ENCODE data around the gene PTPRF.

Gene PTPRF

DNA sequence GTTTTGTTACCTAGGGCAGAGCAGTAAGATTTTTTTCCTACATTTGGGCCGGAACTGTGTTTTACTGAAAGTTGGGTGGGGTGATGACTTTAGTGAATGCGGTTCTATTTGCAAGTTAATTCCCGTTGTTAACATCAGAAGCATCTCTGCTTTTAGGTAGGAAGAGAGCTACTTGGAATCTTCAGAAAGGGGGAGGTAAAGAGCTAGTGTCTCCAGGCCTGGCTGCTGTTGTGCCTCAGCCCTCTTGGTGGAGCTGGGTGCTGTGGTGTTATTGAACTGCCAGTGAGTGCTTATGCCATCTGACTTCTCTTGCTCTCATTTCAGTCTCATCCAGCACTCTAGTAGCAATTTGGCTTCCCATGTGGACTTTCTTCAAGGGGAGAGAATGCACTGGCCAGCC, 122.7 kb downstream of the PTPRF start:
- Histone ChIP-seq H3K4me1 (ENCODE audit: control insufficient read depth in 1 of 2, insufficient read depth in 1 of 2, low read depth in 1 of 2, low read length in 1 of 2) (peaks cover 22 to 29% of the 10 kb centered on the region in 2 experiments), H3K27me3 (no peaks in the 10 kb centered on the region), H3K9me3 (no peaks in the 10 kb centered on the region), H3K27ac (no peak overlapping the region), H3K4me3 (ENCODE audit: low read depth in 1 of 2, low read length in 1 of 2) (no peak overlapping the region), H3K36me3 (peaks cover 53% of the 10 kb centered on the region)
- no peak for TF ChIP-seq CTCF (IDR thresholded peaks at IDR 0.05)

DNA sequence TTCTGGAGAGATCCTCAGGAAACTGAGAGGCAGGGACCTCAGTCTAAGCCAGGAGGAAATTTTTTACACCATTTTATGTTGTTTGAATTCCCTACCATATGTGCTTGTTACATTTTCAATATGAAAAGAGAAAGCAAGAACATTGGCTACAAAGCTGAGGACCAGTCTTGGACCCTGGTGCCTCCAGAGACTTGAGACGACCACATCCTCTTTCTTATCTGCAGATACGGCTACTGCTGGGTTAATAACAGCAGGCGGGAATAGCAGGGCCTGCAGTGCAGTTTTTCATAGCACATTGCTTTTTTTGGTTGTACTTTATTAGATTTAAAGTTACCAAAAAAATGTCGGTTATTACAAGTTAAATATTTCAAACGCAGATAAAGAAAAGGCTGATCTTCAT, 123.2 kb downstream of the PTPRF start:
- Histone ChIP-seq H3K27me3 (no peaks in the 10 kb centered on the region), H3K9me3 (no peaks in the 10 kb centered on the region), H3K27ac (no peak overlapping the region), H3K4me1 (ENCODE audit: control insufficient read depth in 1 of 2, insufficient read depth in 1 of 2, low read depth in 1 of 2, low read length in 1 of 2) (peaks cover 17 to 24% of the 10 kb centered on the region in 2 experiments), H3K36me3 (peaks cover 59% of the 10 kb centered on the region), H3K4me3 (ENCODE audit: low read depth in 1 of 2, low read length in 1 of 2) (no peak overlapping the region)
- no peak for TF ChIP-seq CTCF (IDR thresholded peaks at IDR 0.05)

DNA sequence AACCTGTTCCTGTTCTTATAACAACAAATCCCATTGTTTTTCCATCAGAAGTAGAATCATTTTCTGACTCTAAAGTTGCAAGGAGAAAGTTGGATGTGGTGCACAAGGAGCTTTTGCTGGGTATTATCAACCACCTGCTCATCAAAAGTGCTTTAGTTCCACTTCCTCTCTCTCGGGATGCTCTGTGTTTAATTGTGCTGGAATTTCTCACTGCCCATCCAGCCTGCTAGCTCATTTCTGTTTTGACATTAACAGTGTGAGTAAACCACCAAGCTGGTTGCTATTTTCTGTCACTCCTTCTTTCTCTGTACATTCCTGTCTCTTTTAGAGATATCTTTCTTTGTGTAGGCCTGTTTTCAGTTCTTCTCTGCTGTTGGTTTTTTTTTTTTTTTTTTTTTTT, 125.3 kb downstream of the PTPRF start:
- peaks cover 11 to 13% of the 10 kb centered on the region in 2 experiments for H3K4me1 ChIP-seq (ENCODE audit: control insufficient read depth in 1 of 2, insufficient read depth in 1 of 2, low read depth in 1 of 2, low read length in 1 of 2)
- no peak overlapping the region for H3K27ac ChIP-seq
- H3K9me3 ChIP-seq = no peaks in the 10 kb centered on the region
- peaks cover 79% of the 10 kb centered on the region for H3K36me3 ChIP-seq
- no peak overlapping the region for H3K4me3 ChIP-seq (ENCODE audit: low read depth in 1 of 2, low read length in 1 of 2)
- no peak for TF ChIP-seq CTCF (IDR thresholded peaks at IDR 0.05)
- no peaks in the 10 kb centered on the region for H3K27me3 ChIP-seq

- peaks cover 99% of the 10 kb centered on the region for H3K36me3 ChIP-seq
Observed at GRCh38 chr1:43659212-43660166, 128.8 kb downstream of the PTPRF start.

GRCh38 chr1:43660355-43660754, 129.7 kb downstream of the PTPRF start:
- no peak overlapping the region for H3K27ac ChIP-seq
- no peaks in the 10 kb centered on the region for H3K4me1 ChIP-seq (ENCODE audit: control insufficient read depth in 1 of 2, insufficient read depth in 1 of 2, low read depth in 1 of 2, low read length in 1 of 2)
- no peak for TF ChIP-seq CTCF (IDR thresholded peaks at IDR 0.05)
- peaks cover 99% of the 10 kb centered on the region for H3K36me3 ChIP-seq
- H3K27me3 ChIP-seq = no peaks in the 10 kb centered on the region
- H3K9me3 ChIP-seq = no peaks in the 10 kb centered on the region
- H3K4me3 ChIP-seq (ENCODE audit: low read depth in 1 of 2, low read length in 1 of 2) = no peak overlapping the region

More at GRCh38 chr1:43659212-43660166, 128.8 kb downstream of the PTPRF start:
- Histone ChIP-seq H3K4me1 (ENCODE audit: control insufficient read depth in 1 of 2, insufficient read depth in 1 of 2, low read depth in 1 of 2, low read length in 1 of 2) (no peaks in the 10 kb centered on the region), H3K9me3 (no peaks in the 10 kb centered on the region), H3K4me3 (ENCODE audit: low read depth in 1 of 2, low read length in 1 of 2) (no peak overlapping the region), H3K27ac (no peak overlapping the region), H3K27me3 (no peaks in the 10 kb centered on the region)
- TF ChIP-seq CTCF (IDR thresholded peaks at IDR 0.05) = no peak
